Naive B cell (primary cell): ENCODE measurements around the gene CASP10. TPM values are rescaled to one million over a fixed set of nuclear protein-coding genes. Genes with fewer than 3 reads are reported as not detected.
A peak's percentile ranks its signal among the peaks of the same experiment; 100 is the strongest.

Experiments
- ATAC-seq, 2 donors: fragments of 150-1000 bp; cut with Tn5 transposase; 2 replicates each; pipeline ENCODE4 v1.10.0; 2021; ENCODE audit warnings: low read depth in 2 of 2, mild to moderate bottlenecking in 2 of 2, moderate library complexity in 2 of 2
- DNase-seq: peaks from one replicate; pipeline ENCODE4 v3.0.0; 2022
- H3K27ac Mint-ChIP-seq, 6 donors: one replicate each; pipeline ENCODE4 v1.8.0; 2020 to 2022; ENCODE audit warnings: mild to moderate bottlenecking in 6 of 6, mixed read lengths in 6 of 6, moderate library complexity in 5 of 6, inconsistent platforms in 2 of 6
- H3K27me3 Mint-ChIP-seq, 3 donors: one replicate each; pipeline ENCODE4 v1.8.0; 2021 to 2022; ENCODE audit warnings: mixed read lengths in 3 of 3, mild to moderate bottlenecking in 1 of 3
- H3K36me3 Mint-ChIP-seq, 2 donors: one replicate each; pipeline ENCODE4 v1.8.0; 2020 to 2022; ENCODE audit warnings: mixed read lengths in 2 of 2, inconsistent platforms in 1 of 2, mild to moderate bottlenecking in 1 of 2
- H3K4me1 Mint-ChIP-seq, 3 donors: one replicate each; pipeline ENCODE4 v1.8.0; 2020 to 2022; ENCODE audit warnings: mixed read lengths in 3 of 3, inconsistent platforms in 1 of 3, mild to moderate bottlenecking in 1 of 3, moderate library complexity in 1 of 3
- H3K4me3 Mint-ChIP-seq, 8 donors: one replicate each; pipeline ENCODE4 v1.8.0; 2020 to 2022; ENCODE audit warnings: mild to moderate bottlenecking in 8 of 8, mixed read lengths in 8 of 8, moderate library complexity in 8 of 8, inconsistent platforms in 2 of 8
- H3K9me3 Mint-ChIP-seq, 7 donors: one replicate each; pipeline ENCODE4 v1.8.0; 2020 to 2022; ENCODE audit warnings: mixed read lengths in 7 of 7, mild to moderate bottlenecking in 5 of 7, inconsistent platforms in 2 of 7, moderate library complexity in 1 of 7
- polyA plus RNA-seq, 6 donors: library from polyadenylated mRNA; unstranded; fragments of 300-500 nt; fragmentation: Illumina TruSeq; gene quantifications; one replicate each; pipeline ENCODE4 v1.2.3, GENCODE V29; 2021; ENCODE audit warnings: low read depth in 6 of 6

Gene CASP10
- polyA plus RNA-seq, 6 donors from 2014 or later, result 2.7 to 8.1 (median 4.7) TPM

DNA sequence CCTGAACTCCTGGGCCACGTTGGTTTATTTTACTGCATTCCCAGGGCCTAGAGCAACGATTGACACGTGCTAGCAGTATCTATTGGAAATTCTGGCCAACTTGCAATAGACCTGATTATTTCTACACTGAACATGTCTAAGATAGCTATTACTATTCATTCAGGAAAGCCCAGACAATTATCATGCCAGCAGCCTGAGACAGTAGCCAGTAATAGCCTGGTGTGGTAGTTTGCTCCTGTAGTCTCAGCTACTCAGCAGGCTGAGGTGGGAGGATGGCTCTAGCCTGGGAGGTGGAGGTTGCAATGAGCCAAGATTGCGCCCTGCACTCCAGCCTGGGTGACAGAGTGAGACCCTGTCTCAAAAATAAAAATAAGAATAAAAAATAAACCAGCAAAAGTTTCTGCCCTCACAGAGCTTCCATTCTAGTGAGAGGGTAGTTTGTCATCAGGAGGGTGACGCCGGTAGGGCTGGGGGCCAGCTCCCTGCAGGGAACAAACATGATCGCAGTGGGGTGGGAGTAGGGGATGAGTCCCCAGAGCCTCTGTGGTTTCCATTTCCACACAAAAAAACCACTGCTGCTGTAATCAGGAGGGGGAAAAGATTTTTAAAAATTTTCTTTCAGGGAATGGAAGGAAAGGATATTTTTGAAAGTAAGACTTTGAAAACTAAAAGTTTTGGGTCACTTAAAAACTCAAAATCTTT is 81.7 kb downstream of the CASP10 start:
- H3K27me3 Mint-ChIP-seq, result no peaks in the 10 kb centered on the region
- H3K36me3 Mint-ChIP-seq, result peaks cover 0 to 12% of the 10 kb centered on the region in 2 donors
- DNase-seq, result no peak
- H3K9me3 Mint-ChIP-seq, result no peaks in the 10 kb centered on the region
- H3K4me3 Mint-ChIP-seq, result peak overlapping the region; percentile 60 to 72 (median 64)
- peaks cover 50 to 80% (median 65%) of the 10 kb centered on the region in 3 donors for H3K4me1 Mint-ChIP-seq
- no peak for ATAC-seq
- H3K27ac Mint-ChIP-seq, result peak overlapping the region; percentile 26 to 98 (median 81)

DNA sequence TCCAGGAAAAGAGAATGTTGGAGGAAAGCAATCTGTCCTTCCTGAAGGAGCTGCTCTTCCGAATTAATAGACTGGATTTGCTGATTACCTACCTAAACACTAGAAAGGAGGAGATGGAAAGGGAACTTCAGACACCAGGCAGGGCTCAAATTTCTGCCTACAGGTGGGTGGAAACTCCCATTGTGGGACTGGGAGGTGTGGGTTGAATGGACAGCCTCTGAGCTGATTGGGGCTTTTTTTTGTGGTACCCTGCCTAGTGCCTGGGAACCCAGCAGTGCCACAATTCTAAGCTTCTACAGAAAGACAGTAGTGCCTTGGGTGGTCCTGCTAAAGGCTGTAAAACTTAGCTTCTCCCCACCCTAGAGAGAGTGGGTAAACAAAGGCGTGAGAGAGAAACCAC is 83.7 kb downstream of the CASP10 start:
- no peak for ATAC-seq
- Mint-ChIP-seq H3K27ac (peak overlapping the region in 5 of 6 donors; percentile 73 to 98 (median 80)), H3K4me1 (peaks cover 44 to 70% (median 60%) of the 10 kb centered on the region in 3 donors), H3K36me3 (peaks cover 4 to 12% of the 10 kb centered on the region in 2 donors), H3K4me3 (no peak overlapping the region), H3K27me3 (no peaks in the 10 kb centered on the region), H3K9me3 (no peaks in the 10 kb centered on the region)
- no peak for DNase-seq

DNA sequence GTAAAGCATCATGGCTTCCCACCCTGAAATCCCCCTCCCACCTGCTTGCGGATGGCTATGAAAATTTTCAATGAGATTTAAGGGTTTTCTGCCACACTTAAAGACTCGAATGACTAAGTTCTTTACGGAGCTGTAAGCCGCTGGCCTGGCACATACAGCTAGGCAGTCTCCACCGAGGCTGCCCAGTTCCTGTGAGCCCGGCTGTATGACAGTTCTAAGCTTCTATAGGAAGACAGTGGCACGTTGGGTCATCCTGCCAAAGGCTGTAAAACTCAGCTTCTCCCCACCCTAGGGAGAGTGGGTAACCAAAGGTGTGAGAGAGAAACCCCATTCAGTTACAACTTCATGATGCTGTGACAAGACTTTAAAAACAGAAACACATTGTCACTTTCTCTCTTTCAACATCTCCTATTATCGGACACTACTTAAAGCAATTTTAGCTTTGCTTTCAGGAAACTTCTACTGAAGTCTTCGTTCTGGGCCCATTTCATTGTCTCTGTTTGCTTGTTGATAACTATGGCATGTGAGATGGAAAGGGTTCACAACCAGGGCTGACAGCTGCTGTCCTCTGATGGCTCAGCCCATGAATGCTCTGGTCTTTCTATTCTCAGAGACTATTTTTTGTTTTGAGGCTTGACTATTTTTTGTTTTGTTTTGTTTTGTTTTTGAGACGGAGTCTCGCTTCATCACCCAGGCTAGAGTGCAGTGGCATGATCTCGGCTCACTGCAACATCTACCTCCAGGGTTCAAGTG is 84.5 kb downstream of the CASP10 start:
- DNase-seq (no peak), ATAC-seq (no peak)
- H3K4me3 Mint-ChIP-seq, result no peak overlapping the region
- peak overlapping the region in 4 of 6 donors; percentile 60 to 98 (median 74) for H3K27ac Mint-ChIP-seq
- no peaks in the 10 kb centered on the region for H3K9me3 Mint-ChIP-seq
- H3K36me3 Mint-ChIP-seq, result peaks cover 12 to 17% of the 10 kb centered on the region in 2 donors
- H3K27me3 Mint-ChIP-seq, result no peaks in the 10 kb centered on the region
- H3K4me1 Mint-ChIP-seq, result peaks cover 45 to 71% (median 61%) of the 10 kb centered on the region in 3 donors

DNA sequence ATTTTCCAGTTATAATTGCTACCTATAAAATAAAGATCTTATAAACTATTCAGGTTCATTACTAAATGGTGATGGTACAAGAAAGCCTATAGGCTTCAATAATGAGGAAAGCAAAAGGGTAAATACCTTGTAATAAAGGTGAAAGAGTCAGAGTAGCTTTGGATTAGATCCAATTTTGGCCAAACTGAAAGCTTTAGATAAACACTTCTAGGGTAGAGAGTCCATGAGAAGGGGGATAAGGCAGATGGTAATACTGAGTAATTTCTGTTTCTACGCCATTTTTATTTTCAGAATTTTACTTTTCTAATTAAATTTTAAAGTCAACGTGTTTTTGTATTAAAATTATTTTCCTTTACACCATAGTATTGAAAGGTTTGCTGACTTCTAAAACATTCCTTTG is 86.8 kb downstream of the CASP10 start:
- Mint-ChIP-seq H3K36me3 (peaks cover 12 to 20% of the 10 kb centered on the region in 2 donors), H3K27me3 (no peaks in the 10 kb centered on the region), H3K9me3 (no peaks in the 10 kb centered on the region), H3K27ac (peak overlapping the region in 2 of 6 donors; percentile 56 to 82), H3K4me1 (peaks cover 25 to 57% (median 44%) of the 10 kb centered on the region in 3 donors), H3K4me3 (no peak overlapping the region)
- ATAC-seq (no peak), DNase-seq (no peak)

DNA sequence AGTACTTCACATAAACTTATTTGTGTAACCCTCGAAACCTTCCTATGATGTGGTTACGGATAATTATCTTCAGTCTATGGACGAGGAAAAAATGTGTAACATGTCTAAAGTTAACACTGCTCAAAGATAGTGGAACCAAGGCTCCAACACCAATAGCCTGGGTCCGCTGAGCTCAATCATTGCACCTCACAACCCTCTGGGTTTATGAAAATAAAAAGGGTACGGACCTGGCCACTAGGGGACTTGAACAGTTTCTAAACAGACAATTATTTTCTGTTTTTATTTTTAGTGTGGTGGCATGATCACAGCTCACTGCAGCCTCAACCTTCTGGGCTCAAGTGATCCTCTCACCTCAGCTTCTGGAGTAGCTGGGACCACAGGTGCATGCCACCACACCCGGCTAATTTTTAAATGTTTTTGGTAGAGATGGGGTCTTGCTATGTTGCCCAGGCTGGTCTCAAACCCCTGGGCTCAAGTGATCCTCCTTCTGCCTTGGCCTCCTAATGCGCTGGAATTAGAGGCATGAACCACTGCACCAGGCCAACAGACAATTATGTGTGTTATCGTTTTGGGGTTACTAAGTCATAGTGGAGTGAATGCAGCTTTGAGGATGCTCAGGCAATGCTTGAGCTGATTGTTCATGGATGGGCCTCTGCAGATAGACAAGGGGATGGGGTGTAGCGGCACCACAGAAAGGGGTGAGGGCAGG is 87.5 kb downstream of the CASP10 start:
- Mint-ChIP-seq H3K27me3 (no peaks in the 10 kb centered on the region), H3K36me3 (peaks cover 12 to 27% of the 10 kb centered on the region in 2 donors), H3K27ac (peak overlapping the region; percentile 20 to 82 (median 79)), H3K4me1 (peaks cover 22 to 50% (median 38%) of the 10 kb centered on the region in 3 donors), H3K9me3 (no peaks in the 10 kb centered on the region), H3K4me3 (no peak overlapping the region)
- DNase-seq (no peak), ATAC-seq (no peak)

DNA sequence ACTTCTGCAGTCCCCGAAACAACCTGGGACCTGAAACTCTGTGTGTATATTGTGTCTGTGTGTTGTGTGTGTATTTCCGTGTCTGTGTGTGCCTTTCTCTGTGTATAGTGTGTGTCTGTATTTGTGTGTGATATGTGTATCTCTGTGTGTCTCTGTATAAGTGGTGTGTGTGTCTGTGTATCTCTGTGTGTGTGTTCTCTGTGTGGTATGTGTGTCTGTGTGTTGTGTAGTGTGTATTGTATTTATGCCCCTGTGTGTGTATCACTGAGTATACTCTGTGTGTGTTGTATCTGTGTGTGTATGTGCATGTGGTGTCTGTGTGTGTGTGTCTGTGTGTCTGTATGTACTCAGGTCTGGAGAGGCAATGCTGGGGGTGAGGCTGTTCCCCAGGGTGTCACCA is 89.0 kb downstream of the CASP10 start:
- Mint-ChIP-seq H3K36me3 (peaks cover 18 to 32% of the 10 kb centered on the region in 2 donors), H3K4me1 (peaks cover 10 to 36% (median 25%) of the 10 kb centered on the region in 3 donors), H3K9me3 (no peaks in the 10 kb centered on the region), H3K27ac (peak overlapping the region; percentile 0 to 92 (median 69)), H3K4me3 (no peak overlapping the region), H3K27me3 (no peaks in the 10 kb centered on the region)
- DNase-seq, result no peak
- ATAC-seq, result no peak

DNA sequence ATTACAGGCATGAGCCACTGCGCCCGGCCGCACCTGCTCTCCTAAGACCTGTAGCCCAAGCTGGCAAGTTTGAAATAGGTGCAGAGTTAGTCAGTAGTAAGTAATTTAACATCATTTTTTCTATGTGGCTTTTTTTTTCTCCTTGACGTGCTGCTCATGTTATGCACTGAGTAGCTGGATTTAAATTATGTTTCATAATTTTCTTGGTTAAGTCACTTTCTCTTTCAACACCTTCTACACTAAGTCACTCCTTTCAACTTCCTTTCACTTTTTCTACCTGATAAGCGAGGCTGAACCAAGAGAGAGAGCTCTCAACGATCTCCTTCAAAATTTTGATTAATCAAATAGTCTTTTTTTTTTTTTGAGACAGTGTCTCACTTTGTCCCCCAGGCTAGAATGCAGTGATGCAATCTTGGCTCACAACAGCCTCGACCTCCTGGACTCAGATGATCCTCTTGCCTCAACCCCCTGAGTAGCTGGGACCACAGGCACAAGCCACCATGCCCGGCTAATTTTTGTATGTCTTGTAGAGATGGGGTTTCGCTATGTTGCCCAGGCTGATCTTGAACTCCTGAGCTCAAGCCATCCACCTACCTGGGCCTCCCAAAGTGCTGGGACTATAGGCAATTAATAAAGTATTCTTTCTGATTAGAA is 90.5 kb downstream of the CASP10 start:
- H3K4me3 Mint-ChIP-seq, result peak overlapping the region in 1 of 8 donors; percentile 40
- H3K9me3 Mint-ChIP-seq, result no peaks in the 10 kb centered on the region

DNA sequence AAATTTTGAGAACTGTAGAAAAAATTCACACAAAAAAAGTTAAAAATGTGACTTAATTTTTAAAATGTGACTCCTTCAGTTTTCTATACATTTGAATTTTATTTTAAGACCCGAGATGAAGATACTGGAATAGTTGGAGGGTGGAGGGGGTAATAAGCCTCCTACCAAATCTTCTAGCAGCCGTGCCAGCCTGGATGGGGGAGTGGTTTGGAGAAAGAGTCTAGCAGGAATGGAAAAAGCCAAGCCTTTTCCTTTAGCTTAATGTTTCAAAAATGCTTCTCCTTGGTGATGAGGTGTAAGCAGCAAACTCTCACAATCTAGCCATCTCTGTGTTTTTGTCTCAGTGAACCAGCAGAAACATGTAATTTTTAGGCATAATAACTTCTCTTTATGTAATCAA is 92.1 kb downstream of the CASP10 start:
- Mint-ChIP-seq H3K4me1 (peaks cover 22 to 36% (median 34%) of the 10 kb centered on the region in 3 donors), H3K36me3 (peaks cover 23 to 39% of the 10 kb centered on the region in 2 donors), H3K4me3 (no peak overlapping the region), H3K27ac (peak overlapping the region; percentile 20 to 85 (median 50)), H3K27me3 (no peaks in the 10 kb centered on the region), H3K9me3 (no peaks in the 10 kb centered on the region)
- ATAC-seq, result no peak
- DNase-seq, result no peak

More for the DNA sequence above, 90.5 kb downstream of the CASP10 start:
- ATAC-seq (no peak), DNase-seq (no peak)
- H3K36me3 Mint-ChIP-seq, result peaks cover 18 to 31% of the 10 kb centered on the region in 2 donors
- peak overlapping the region in 5 of 6 donors; percentile 26 to 85 (median 59) for H3K27ac Mint-ChIP-seq
- peaks cover 10 to 28% (median 26%) of the 10 kb centered on the region in 3 donors for H3K4me1 Mint-ChIP-seq
- H3K27me3 Mint-ChIP-seq, result no peaks in the 10 kb centered on the region

DNA sequence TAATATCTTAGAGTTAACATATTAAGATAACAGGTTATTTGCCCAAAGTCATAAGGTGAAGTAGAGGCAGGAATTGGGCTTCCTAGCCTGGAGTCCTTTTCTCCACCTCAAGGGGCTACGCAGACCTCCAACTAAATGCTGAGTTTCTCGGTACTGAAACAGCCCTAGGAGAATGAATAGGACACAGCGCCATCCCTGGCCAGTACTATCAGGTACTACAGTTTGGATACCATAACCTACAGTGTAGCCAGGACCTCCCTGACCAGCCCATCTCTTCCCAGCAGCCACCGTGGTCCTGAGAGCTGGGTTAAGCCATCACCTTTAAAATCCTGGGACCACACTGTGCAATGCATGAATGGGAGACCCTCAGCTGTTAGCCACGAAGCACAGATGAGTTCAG is 93.0 kb downstream of the CASP10 start:
- no peaks in the 10 kb centered on the region for H3K9me3 Mint-ChIP-seq
- peak overlapping the region in 1 of 8 donors; percentile 42 for H3K4me3 Mint-ChIP-seq
- H3K36me3 Mint-ChIP-seq, result peaks cover 30 to 46% of the 10 kb centered on the region in 2 donors
- peak; percentile 30 to 39 for ATAC-seq
- no peak for DNase-seq
- no peaks in the 10 kb centered on the region for H3K27me3 Mint-ChIP-seq
- peaks cover 24 to 42% (median 38%) of the 10 kb centered on the region in 3 donors for H3K4me1 Mint-ChIP-seq
- H3K27ac Mint-ChIP-seq, result peak overlapping the region in 3 of 6 donors; percentile 29 to 70 (median 58)

DNA sequence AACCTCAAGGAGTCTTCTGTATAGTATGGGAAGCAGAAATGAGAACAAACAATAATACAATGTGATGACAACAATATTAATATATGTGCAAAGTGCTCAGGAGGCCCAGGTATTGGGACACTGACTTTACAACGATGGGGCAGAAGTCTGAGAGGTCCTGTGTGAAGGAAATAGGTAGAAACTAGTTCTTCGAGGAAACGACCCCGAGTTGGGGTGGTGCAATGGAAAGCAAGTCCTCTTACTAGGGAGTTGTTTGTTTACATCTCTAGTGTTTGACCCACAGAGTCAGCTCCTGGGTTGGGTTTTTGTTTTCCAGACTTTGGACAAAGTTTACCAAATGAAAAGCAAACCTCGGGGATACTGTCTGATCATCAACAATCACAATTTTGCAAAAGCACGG is 93.6 kb downstream of the CASP10 start:
- H3K36me3 Mint-ChIP-seq, result peaks cover 27 to 46% of the 10 kb centered on the region in 2 donors
- no peak overlapping the region for H3K4me3 Mint-ChIP-seq
- H3K27me3 Mint-ChIP-seq, result no peaks in the 10 kb centered on the region
- ATAC-seq (no peak), DNase-seq (no peak)
- peaks cover 24 to 38% (median 32%) of the 10 kb centered on the region in 3 donors for H3K4me1 Mint-ChIP-seq
- peak overlapping the region in 4 of 6 donors; percentile 5 to 72 (median 64) for H3K27ac Mint-ChIP-seq
- H3K9me3 Mint-ChIP-seq, result no peaks in the 10 kb centered on the region
